GM12891 (cell line): ENCODE results near the gene BRAF.
A peak's percentile ranks its signal among the peaks of the same experiment; 100 is the strongest.
"Not testable (repeated sequence)": the region's sequence is repeated elsewhere in the genome, so short reads cannot be mapped to it uniquely, and the experiment has no call there.

ENCODE experiments used
- DNase-seq: peaks from one replicate; pipeline ENCODE4 v3.0.0; 2011; ENCODE audit warnings: low spot score; ENCODE audit not compliant: insufficient read length
- FAIRE-seq: peaks from 2 replicates; lab custom pipeline; 2011; peaks lifted over from hg19 to GRCh38; lab: Jason Lieb, UNC
- PAX5 ChIP-seq: IDR thresholded peaks from 2 replicates; pipeline ENCODE4 v1.6.1; 2011; ENCODE audit warnings: low read length, moderate library complexity, mild to moderate bottlenecking; ENCODE audit not compliant: insufficient read depth, severe bottlenecking
- POLR2A ChIP-seq: IDR thresholded peaks from 2 replicates; pipeline ENCODE4 v1.6.1; 2011; ENCODE audit warnings: low read depth, low read length, control low read depth
- POLR2AphosphoS5 ChIP-seq: IDR thresholded peaks from 2 replicates; pipeline ENCODE4 v1.6.1; 2011; ENCODE audit warnings: low read depth, low read length, control low read depth
- POU2F2 ChIP-seq: IDR thresholded peaks from 2 replicates; pipeline ENCODE4 v1.6.1; 2011; ENCODE audit warnings: low read depth, mild to moderate bottlenecking, control low read depth, low read length, moderate library complexity
- SPI1 ChIP-seq: IDR thresholded peaks from 2 replicates; pipeline ENCODE4 v1.6.1; 2011; ENCODE audit warnings: low read depth, low read length, control low read depth
- TAF1 ChIP-seq: IDR thresholded peaks from 2 replicates; pipeline ENCODE4 v1.6.1; 2011; ENCODE audit warnings: low read depth, low read length, control low read depth

The BRAF gene

GRCh38 chr7:140696680-140697446 is 227.9 kb downstream of the BRAF start, which contains the start of gene NDUFB2:
Gene NDUFB2, plus strand, starts transcription at chr7:140696708. Its CDS starts 37 bp downstream, at chr7:140696745.
- TF ChIP-seq POU2F2: no peak; the same call in 1 of the 2 replicates
- peak; percentile 82 for TF ChIP-seq POLR2A
- TF ChIP-seq POLR2AphosphoS5: peak; percentile 75
- peak; percentile 17 for TF ChIP-seq PAX5
- TF ChIP-seq SPI1: no peak
- TF ChIP-seq TAF1: peak; percentile 52
- FAIRE-seq: peak; percentile 95
- DNase-seq: peak; percentile 81

GRCh38 chr7:140696024-140696679 is 228.6 kb downstream of the BRAF start:
- FAIRE-seq (no peak), DNase-seq (peak; percentile 90)
- TF ChIP-seq POLR2A (no peak), PAX5 (no peak), POLR2AphosphoS5 (no peak), POU2F2 (no peak), TAF1 (no peak), SPI1 (no peak)

- TF ChIP-seq SPI1 (no peak), POU2F2 (no peak), POLR2AphosphoS5 (no peak), PAX5 (no peak), TAF1 (no peak), POLR2A (no peak)
- no peak for DNase-seq
- no peak for FAIRE-seq
Observed at GRCh38 chr7:140695381-140695780, 229.3 kb downstream of the BRAF start.

- FAIRE-seq: no peak
- no peak for DNase-seq
- TF ChIP-seq POU2F2: no peak
- no peak for TF ChIP-seq SPI1
Observed at GRCh38 chr7:140694592-140694991, 230.1 kb downstream of the BRAF start.

- not testable (repeated sequence) for FAIRE-seq, DNase-seq
Observed at GRCh38 chr7:140693849-140694248, 230.9 kb downstream of the BRAF start.

GRCh38 chr7:140691376-140692045 is 233.2 kb downstream of the BRAF start:
- FAIRE-seq (no peak), DNase-seq (no peak)
- TF ChIP-seq SPI1 (no peak), POLR2AphosphoS5 (no peak), POLR2A (no peak), POU2F2 (no peak), TAF1 (no peak), PAX5 (no peak)

GRCh38 chr7:140689199-140690152 is 235.3 kb downstream of the BRAF start:
- FAIRE-seq (no peak), DNase-seq (no peak)
- TF ChIP-seq POU2F2 (no peak), PAX5 (no peak), TAF1 (no peak), POLR2AphosphoS5 (no peak), POLR2A (no peak), SPI1 (no peak)

- DNase-seq (no peak), FAIRE-seq (no peak)
- TF ChIP-seq POLR2AphosphoS5 (no peak), POU2F2 (no peak), PAX5 (no peak), SPI1 (no peak), TAF1 (no peak), POLR2A (no peak)
Observed at GRCh38 chr7:140688341-140688740, 236.4 kb downstream of the BRAF start.

- FAIRE-seq: no peak
- TF ChIP-seq PAX5: no peak
- TF ChIP-seq POLR2A: no peak
- no peak for TF ChIP-seq POU2F2
- TF ChIP-seq SPI1: no peak
- TF ChIP-seq POLR2AphosphoS5: no peak
Observed at GRCh38 chr7:140686921-140687320, 237.8 kb downstream of the BRAF start.

More at GRCh38 chr7:140686921-140687320, 237.8 kb downstream of the BRAF start:
- DNase-seq: no peak
